Ishikawa (cell line): Measurements from ENCODE around the gene CBX6.

Experiments used
- CEBPB ChIP-seq: IDR thresholded peaks from 2 replicates; pipeline ENCODE4 v1.6.1; 2012
- CREB1 ChIP-seq: IDR thresholded peaks from 2 replicates; pipeline ENCODE4 v1.6.1; 2012; ENCODE audit warnings: low read depth
- EGR1 ChIP-seq: IDR thresholded peaks from 2 replicates; pipeline ENCODE4 v1.6.1; 2012
- EP300 ChIP-seq: IDR thresholded peaks from 2 replicates; pipeline ENCODE4 v1.6.1; 2012; ENCODE audit warnings: borderline replicate concordance
- FOXM1 ChIP-seq: IDR thresholded peaks from 2 replicates; pipeline ENCODE4 v1.6.1; 2012; ENCODE audit warnings: low read depth, borderline replicate concordance
- MAX ChIP-seq: IDR thresholded peaks from 2 replicates; pipeline ENCODE4 v1.6.1; 2012
- NFIC ChIP-seq: IDR thresholded peaks from 2 replicates; pipeline ENCODE4 v1.6.1; 2012
- RAD21 ChIP-seq: IDR thresholded peaks from 2 replicates; pipeline ENCODE4 v1.6.1; 2012; ENCODE audit warnings: low read depth
- REST ChIP-seq: IDR thresholded peaks from 2 replicates; pipeline ENCODE4 v1.6.1; 2012; ENCODE audit warnings: low read depth, mild to moderate bottlenecking
- TAF1 ChIP-seq: IDR thresholded peaks from 2 replicates; pipeline ENCODE4 v1.6.1; 2012; ENCODE audit warnings: low read depth, mild to moderate bottlenecking
- TCF12 ChIP-seq: IDR thresholded peaks from 2 replicates; pipeline ENCODE4 v1.6.1; 2012; ENCODE audit warnings: low read depth
- TEAD4 ChIP-seq: IDR thresholded peaks from 2 replicates; pipeline ENCODE4 v1.6.1; 2012
- USF1 ChIP-seq: IDR thresholded peaks from 2 replicates; pipeline ENCODE4 v1.6.1; 2012
- YY1 ChIP-seq: IDR thresholded peaks from 2 replicates; pipeline ENCODE4 v1.6.1; 2012; ENCODE audit warnings: low read depth
- ZBTB7A ChIP-seq: IDR thresholded peaks from 2 replicates; pipeline ENCODE4 v1.6.1; 2012; ENCODE audit warnings: low read depth

CBX6 gene

GRCh38 chr22:38858492-38858891 lies 13.5 kb downstream of the CBX6 start:
- TF ChIP-seq RAD21 (no peak), TCF12 (no peak), YY1 (no peak), EP300 (no peak)

GRCh38 chr22:38853196-38853651 lies 18.8 kb downstream of the CBX6 start:
- no peak for TF ChIP-seq EP300
- no peak for TF ChIP-seq NFIC
- no peak for TF ChIP-seq TAF1
- no peak for TF ChIP-seq YY1
- no peak for TF ChIP-seq MAX
- TF ChIP-seq TCF12, result no peak
- TF ChIP-seq RAD21, result no peak
- no peak for TF ChIP-seq ZBTB7A
- TF ChIP-seq CEBPB, result no peak
- TF ChIP-seq USF1, result no peak
- no peak for TF ChIP-seq EGR1
- no peak for TF ChIP-seq TEAD4
- TF ChIP-seq REST, result no peak

GRCh38 chr22:38852522-38852921 lies 19.5 kb downstream of the CBX6 start:
- no peak for TF ChIP-seq YY1
- TF ChIP-seq REST, result no peak
- TF ChIP-seq TEAD4, result no peak
- TF ChIP-seq TCF12, result no peak
- no peak for TF ChIP-seq MAX
- no peak for TF ChIP-seq CEBPB
- TF ChIP-seq EGR1, result no peak
- no peak for TF ChIP-seq TAF1
- TF ChIP-seq ZBTB7A, result no peak
- no peak for TF ChIP-seq RAD21
- TF ChIP-seq CREB1, result no peak
- no peak for TF ChIP-seq FOXM1
- no peak for TF ChIP-seq EP300
- TF ChIP-seq NFIC, result no peak

- TF ChIP-seq CEBPB (no peak), TCF12 (no peak), FOXM1 (no peak), ZBTB7A (no peak), YY1 (no peak), EGR1 (no peak), NFIC (no peak), RAD21 (no peak), MAX (no peak), REST (no peak), TAF1 (no peak), EP300 (no peak), CREB1 (no peak), TEAD4 (no peak), USF1 (no peak)
Observed at GRCh38 chr22:38850941-38851849, 20.8 kb downstream of the CBX6 start.
